Stimulated activated CD4-positive, alpha-beta T cell treated with anti-CD3 and anti-CD28 coated beads, Interleukin-2, amount 100 ng/mL, for 4 hours (primary cell): ENCODE results near the gene ACAP3.

Experiments used
- DNase-seq: peaks from one replicate; pipeline ENCODE4 v3.0.0-alpha.2; 2020; ENCODE audit warnings: low read depth

The ACAP3 gene

DNA sequence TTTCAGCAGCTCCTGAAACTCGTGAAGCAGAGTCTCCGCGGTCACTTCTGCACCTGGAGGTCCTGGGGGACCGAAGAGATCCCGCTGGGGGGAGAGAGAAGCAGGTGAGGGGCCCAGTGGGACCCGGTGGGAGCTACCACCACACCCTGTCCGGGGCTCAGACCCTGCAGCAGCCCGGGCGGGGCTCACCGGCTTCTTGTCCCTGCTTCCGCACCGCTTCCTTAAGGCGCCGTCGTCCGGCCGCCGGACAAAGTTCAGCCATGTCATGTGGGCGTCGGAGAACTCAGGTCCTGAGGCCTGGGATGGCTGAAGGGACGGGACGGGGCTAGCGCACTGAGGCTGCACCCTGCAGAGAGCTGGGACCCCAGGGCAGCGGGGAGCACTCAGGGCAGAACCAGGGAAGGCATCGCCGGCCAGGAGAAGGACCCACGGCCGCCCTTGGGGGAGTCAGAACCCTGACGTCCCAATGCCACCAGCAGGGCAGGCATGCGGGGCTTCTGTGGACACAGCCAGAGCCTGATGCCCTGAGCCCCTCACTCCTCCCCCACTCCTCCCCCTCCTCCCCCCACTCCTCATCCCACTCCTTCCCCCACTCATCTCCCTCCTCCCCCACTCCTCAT, 63.4 kb downstream of the ACAP3 start:
- DNase-seq = no peak

DNA sequence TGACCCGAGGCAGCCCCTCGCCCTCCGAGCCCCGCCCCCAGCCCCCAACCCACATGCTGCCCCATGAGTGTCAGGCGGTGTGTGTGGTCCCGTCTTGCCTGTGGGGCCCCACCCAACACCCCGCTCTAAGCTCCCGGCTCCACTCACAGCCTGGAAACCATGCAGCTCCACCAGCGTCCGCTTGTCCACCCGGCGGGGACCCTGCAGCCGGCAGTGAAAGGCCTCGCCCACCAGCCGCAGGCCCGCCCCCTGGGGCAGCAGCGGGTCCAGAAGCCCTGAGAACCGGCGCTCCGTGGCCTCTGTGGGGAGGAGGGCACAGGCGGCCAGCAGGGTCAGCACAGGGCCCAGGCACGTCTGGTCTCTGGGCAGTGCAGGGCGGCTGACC, 63.9 kb downstream of the ACAP3 start:
- no peak for DNase-seq

DNA sequence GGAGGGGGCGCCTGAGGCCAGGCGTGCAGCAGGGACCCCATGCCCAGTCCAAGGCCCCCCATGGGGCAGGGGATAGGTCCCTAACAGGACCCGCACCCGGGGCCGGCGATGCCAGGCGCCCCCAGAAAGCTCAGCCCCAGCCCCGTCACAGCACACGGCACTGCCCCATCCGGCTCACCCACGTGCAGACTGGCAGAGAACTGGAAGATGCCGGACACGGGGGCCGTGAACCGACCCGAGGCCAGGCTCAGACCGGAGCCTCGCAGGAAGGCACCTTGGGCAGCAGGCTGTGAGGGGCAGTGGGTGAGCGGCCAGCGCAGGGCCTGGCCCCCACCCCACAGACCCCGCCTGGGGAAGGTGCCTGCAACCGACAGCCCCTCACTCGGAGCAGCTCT, 64.5 kb downstream of the ACAP3 start:
- no peak for DNase-seq

DNA sequence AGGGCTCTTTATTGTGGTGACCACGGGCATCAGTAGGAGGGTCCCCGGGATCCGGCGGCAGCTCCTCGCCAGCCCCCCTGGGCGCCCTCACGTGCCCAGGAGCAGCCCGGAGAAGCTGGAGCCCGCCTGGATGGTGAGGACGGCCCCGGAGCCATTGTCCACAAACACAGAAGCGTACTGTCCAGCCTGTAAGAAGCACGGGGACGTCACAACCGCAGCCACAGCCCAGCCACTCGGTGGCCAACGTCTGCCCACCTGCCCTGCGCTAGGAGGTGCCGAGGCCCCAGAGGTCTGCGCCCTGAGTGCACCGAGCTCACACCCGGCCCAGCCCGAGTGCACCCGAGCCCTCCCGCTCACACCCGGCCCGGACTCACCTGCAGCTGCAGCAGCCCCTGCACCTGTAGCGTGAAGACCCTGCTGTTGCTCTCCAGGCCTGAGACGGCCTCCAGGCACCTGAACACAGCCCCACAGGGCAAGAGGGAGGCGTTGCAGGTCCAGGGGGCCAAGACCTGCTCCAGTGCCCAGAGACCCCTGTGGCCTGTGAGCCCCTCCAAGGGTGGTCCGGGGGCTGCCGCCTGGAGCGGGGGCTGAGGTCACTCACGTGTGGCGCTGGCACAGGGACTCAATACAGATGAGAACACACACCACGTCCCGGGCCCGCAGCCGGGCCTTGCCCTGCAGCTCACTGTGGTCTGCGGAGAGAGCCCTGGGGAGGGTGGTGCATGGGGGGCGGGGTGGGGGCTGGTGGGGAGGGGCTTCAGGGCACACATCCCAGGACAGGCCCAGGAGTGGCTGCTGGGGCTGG, 65.1 kb downstream of the ACAP3 start:
- no peak for DNase-seq
